HL-60/S4 treated with phorbol 12-myristate 13-acetate at 8.2 ng/mL for 4 days and 3 days (cell line): ENCODE measurements around the gene IGSF22.

Experiments
- in situ Hi-C: fragments of 300-500 bp; cut with MboI; formaldehyde crosslinking; loops from 2 replicates; pipeline ENCODE4 v1.15.0; 2022; ENCODE audit warnings: low sequenced_read_pairs

IGSF22 gene

GRCh38 chr11:18745251-18745650 is 19.3 kb upstream of the IGSF22 start:
- in situ Hi-C loops, result no loop called here

GRCh38 chr11:18743900-18744514 is 18.0 kb upstream of the IGSF22 start:
- in situ Hi-C loops, result no loop called here

GRCh38 chr11:18743365-18743764 is 17.4 kb upstream of the IGSF22 start:
- in situ Hi-C loops, result no loop called here

GRCh38 chr11:18741783-18742182 is 15.8 kb upstream of the IGSF22 start:
- in situ Hi-C loops, result no loop called here

- in situ Hi-C loops, result no loop called here
These were observed 13.7 kb upstream of the IGSF22 start for GRCh38 chr11:18739685-18740084.

- in situ Hi-C loops, result no loop called here
These were observed 11.7 kb upstream of the IGSF22 start for GRCh38 chr11:18737642-18738041.

GRCh38 chr11:18736590-18737148 is 10.7 kb upstream of the IGSF22 start:
- in situ Hi-C loops, result no loop called here

GRCh38 chr11:18733202-18733601 is 7.2 kb upstream of the IGSF22 start:
- in situ Hi-C loops, result no loop called here

GRCh38 chr11:18731949-18732821 is 6.2 kb upstream of the IGSF22 start:
- in situ Hi-C loops, result no loop called here

- in situ Hi-C loops, result no loop called here
These were observed 5.5 kb upstream of the IGSF22 start for GRCh38 chr11:18731441-18731840.

- in situ Hi-C loops, result no loop called here
These were observed 4.0 kb upstream of the IGSF22 start for GRCh38 chr11:18730020-18730419.

GRCh38 chr11:18729426-18729825 is 3.4 kb upstream of the IGSF22 start:
- in situ Hi-C loops, result no loop called here

- in situ Hi-C loops, result no loop called here
These were observed 2.7 kb upstream of the IGSF22 start for GRCh38 chr11:18728658-18729057.

GRCh38 chr11:18727479-18728236 is 1.7 kb upstream of the IGSF22 start:
- in situ Hi-C loops, result no loop called here

GRCh38 chr11:18723991-18724390 is 2.0 kb downstream of the IGSF22 start:
- in situ Hi-C loops, result no loop called here

- in situ Hi-C loops, result no loop called here
These were observed 3.7 kb downstream of the IGSF22 start for GRCh38 chr11:18722293-18722637.

- in situ Hi-C loops, result no loop called here
These were observed 4.3 kb downstream of the IGSF22 start for GRCh38 chr11:18721561-18722292.

- in situ Hi-C loops, result no loop called here
These were observed 5.0 kb downstream of the IGSF22 start for GRCh38 chr11:18720808-18721560.

- in situ Hi-C loops, result no loop called here
These were observed 5.7 kb downstream of the IGSF22 start for GRCh38 chr11:18720091-18720807.
